ENCODE measurements around the gene CLMN. TPM values are rescaled to one million over a fixed set of nuclear protein-coding genes. Genes with fewer than 3 reads are reported as not detected.

The CLMN gene
- total and polyA plus RNA-seq, 2 of the 13 experiments (the other 11 are each of a cell fraction or from before 2014, with no cell fraction given) = 15.1 to 16.7 TPM

DNA sequence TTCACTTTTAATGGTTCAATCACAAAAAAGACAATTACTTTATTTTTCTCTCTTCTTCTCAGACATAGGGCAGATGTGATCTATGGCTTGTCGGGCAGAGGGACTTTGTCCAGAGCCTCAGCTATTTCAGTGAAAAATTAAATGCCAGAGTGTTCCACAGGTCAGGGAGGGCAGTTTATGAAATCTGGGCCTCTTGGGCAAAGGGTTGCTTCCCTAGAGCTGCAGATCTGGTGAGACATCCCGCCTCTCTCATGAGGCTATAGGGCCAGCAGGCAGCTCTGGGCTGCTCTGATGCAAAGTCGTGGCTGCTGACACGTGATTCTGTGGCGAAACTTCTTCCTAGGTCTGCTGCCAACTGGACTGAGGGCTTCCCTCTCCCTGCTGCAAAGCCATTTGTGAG lies 6.0 kb downstream of the CLMN start (continued):
- TF ChIP-seq SETDB1 (CRISPR knock-in tag; IDR thresholded peaks at IDR 0.05; ENCODE audit: borderline replicate concordance) = no peak
- TF ChIP-seq, protein P1, sequence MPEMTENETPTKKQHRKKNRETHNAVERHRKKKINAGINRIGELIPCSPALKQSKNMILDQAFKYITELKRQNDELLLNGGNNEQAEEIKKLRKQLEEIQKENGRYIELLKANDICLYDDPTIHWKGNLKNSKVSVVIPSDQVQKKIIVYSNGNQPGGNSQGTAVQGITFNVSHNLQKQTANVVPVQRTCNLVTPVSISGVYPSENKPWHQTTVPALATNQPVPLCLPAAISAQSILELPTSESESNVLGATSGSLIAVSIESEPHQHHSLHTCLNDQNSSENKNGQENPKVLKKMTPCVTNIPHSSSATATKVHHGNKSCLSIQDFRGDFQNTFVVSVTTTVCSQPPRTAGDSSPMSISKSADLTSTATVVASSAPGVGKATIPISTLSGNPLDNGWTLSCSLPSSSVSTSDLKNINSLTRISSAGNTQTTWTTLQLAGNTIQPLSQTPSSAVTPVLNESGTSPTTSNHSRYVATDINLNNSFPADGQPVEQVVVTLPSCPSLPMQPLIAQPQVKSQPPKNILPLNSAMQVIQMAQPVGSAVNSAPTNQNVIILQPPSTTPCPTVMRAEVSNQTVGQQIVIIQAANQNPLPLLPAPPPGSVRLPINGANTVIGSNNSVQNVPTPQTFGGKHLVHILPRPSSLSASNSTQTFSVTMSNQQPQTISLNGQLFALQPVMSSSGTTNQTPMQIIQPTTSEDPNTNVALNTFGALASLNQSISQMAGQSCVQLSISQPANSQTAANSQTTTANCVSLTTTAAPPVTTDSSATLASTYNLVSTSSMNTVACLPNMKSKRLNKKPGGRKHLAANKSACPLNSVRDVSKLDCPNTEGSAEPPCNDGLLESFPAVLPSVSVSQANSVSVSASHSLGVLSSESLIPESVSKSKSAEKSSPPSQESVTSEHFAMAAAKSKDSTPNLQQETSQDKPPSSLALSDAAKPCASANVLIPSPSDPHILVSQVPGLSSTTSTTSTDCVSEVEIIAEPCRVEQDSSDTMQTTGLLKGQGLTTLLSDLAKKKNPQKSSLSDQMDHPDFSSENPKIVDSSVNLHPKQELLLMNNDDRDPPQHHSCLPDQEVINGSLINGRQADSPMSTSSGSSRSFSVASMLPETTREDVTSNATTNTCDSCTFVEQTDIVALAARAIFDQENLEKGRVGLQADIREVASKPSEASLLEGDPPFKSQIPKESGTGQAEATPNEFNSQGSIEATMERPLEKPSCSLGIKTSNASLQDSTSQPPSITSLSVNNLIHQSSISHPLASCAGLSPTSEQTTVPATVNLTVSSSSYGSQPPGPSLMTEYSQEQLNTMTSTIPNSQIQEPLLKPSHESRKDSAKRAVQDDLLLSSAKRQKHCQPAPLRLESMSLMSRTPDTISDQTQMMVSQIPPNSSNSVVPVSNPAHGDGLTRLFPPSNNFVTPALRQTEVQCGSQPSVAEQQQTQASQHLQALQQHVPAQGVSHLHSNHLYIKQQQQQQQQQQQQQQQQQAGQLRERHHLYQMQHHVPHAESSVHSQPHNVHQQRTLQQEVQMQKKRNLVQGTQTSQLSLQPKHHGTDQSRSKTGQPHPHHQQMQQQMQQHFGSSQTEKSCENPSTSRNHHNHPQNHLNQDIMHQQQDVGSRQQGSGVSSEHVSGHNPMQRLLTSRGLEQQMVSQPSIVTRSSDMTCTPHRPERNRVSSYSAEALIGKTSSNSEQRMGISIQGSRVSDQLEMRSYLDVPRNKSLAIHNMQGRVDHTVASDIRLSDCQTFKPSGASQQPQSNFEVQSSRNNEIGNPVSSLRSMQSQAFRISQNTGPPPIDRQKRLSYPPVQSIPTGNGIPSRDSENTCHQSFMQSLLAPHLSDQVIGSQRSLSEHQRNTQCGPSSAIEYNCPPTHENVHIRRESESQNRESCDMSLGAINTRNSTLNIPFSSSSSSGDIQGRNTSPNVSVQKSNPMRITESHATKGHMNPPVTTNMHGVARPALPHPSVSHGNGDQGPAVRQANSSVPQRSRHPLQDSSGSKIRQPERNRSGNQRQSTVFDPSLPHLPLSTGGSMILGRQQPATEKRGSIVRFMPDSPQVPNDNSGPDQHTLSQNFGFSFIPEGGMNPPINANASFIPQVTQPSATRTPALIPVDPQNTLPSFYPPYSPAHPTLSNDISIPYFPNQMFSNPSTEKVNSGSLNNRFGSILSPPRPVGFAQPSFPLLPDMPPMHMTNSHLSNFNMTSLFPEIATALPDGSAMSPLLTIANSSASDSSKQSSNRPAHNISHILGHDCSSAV (CRISPR knock-in tag; IDR thresholded peaks at IDR 0.05; ENCODE audit: borderline replicate concordance) = no peak
- no peak for TF ChIP-seq ZMAT3 (CRISPR knock-in tag; conservative IDR thresholded peaks at IDR 0.05)
- no peak for TF ChIP-seq RFXANK (CRISPR knock-in tag; IDR thresholded peaks at IDR 0.05)
- TF ChIP-seq KMT2A (CRISPR knock-in tag; IDR thresholded peaks at IDR 0.05) = no peak
- TF ChIP-seq ARNTL (CRISPR knock-in tag; IDR thresholded peaks at IDR 0.05) = peak; percentile 76
- TF ChIP-seq CENPX (CRISPR knock-in tag; IDR thresholded peaks at IDR 0.05) = no peak
- peak; percentile 54 for TF ChIP-seq CEBPG (CRISPR knock-in tag; IDR thresholded peaks at IDR 0.05)
- TF ChIP-seq, protein P2, sequence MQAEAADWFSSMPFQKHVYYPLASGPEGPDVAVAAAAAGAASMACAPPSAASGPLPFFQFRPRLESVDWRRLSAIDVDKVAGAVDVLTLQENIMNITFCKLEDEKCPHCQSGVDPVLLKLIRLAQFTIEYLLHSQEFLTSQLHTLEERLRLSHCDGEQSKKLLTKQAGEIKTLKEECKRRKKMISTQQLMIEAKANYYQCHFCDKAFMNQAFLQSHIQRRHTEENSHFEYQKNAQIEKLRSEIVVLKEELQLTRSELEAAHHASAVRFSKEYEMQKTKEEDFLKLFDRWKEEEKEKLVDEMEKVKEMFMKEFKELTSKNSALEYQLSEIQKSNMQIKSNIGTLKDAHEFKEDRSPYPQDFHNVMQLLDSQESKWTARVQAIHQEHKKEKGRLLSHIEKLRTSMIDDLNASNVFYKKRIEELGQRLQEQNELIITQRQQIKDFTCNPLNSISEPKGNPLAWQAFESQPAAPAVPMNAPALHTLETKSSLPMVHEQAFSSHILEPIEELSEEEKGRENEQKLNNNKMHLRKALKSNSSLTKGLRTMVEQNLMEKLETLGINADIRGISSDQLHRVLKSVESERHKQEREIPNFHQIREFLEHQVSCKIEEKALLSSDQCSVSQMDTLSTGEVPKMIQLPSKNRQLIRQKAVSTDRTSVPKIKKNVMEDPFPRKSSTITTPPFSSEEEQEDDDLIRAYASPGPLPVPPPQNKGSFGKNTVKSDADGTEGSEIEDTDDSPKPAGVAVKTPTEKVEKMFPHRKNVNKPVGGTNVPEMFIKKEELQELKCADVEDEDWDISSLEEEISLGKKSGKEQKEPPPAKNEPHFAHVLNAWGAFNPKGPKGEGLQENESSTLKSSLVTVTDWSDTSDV (CRISPR knock-in tag; IDR thresholded peaks at IDR 0.05) = no peak
- TF ChIP-seq ARID2 (CRISPR knock-in tag; IDR thresholded peaks at IDR 0.05; ENCODE audit: borderline replicate concordance) = no peak
- TF ChIP-seq NFE2L2 (IDR thresholded peaks at IDR 0.05; ENCODE audit: low read length) = no peak
- TF ChIP-seq ZNF326 (CRISPR knock-in tag; IDR thresholded peaks at IDR 0.05; ENCODE audit: borderline replicate concordance) = no peak
- TF ChIP-seq ISL2 (CRISPR knock-in tag; IDR thresholded peaks at IDR 0.05) = no peak
- no peak for TF ChIP-seq JUND (CRISPR knock-in tag; IDR thresholded peaks at IDR 0.05)
- TF ChIP-seq ARNT2 (CRISPR knock-in tag; IDR thresholded peaks at IDR 0.05; ENCODE audit: low read depth) = no peak

Data from HepG2 (cell line).